RPMI8226 (cell line): ENCODE results near the gene GALNT5.
"Not testable (repeated sequence)": the region's sequence is repeated elsewhere in the genome, so short reads cannot be mapped to it uniquely, and the experiment has no call there.

Experiments
- DNase-seq: peaks from one replicate; pipeline ENCODE4 v3.0.0-alpha.2; 2015

GALNT5 gene, protein sequence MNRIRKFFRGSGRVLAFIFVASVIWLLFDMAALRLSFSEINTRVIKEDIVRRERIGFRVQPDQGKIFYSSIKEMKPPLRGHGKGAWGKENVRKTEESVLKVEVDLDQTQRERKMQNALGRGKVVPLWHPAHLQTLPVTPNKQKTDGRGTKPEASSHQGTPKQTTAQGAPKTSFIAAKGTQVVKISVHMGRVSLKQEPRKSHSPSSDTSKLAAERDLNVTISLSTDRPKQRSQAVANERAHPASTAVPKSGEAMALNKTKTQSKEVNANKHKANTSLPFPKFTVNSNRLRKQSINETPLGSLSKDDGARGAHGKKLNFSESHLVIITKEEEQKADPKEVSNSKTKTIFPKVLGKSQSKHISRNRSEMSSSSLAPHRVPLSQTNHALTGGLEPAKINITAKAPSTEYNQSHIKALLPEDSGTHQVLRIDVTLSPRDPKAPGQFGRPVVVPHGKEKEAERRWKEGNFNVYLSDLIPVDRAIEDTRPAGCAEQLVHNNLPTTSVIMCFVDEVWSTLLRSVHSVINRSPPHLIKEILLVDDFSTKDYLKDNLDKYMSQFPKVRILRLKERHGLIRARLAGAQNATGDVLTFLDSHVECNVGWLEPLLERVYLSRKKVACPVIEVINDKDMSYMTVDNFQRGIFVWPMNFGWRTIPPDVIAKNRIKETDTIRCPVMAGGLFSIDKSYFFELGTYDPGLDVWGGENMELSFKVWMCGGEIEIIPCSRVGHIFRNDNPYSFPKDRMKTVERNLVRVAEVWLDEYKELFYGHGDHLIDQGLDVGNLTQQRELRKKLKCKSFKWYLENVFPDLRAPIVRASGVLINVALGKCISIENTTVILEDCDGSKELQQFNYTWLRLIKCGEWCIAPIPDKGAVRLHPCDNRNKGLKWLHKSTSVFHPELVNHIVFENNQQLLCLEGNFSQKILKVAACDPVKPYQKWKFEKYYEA

DNA sequence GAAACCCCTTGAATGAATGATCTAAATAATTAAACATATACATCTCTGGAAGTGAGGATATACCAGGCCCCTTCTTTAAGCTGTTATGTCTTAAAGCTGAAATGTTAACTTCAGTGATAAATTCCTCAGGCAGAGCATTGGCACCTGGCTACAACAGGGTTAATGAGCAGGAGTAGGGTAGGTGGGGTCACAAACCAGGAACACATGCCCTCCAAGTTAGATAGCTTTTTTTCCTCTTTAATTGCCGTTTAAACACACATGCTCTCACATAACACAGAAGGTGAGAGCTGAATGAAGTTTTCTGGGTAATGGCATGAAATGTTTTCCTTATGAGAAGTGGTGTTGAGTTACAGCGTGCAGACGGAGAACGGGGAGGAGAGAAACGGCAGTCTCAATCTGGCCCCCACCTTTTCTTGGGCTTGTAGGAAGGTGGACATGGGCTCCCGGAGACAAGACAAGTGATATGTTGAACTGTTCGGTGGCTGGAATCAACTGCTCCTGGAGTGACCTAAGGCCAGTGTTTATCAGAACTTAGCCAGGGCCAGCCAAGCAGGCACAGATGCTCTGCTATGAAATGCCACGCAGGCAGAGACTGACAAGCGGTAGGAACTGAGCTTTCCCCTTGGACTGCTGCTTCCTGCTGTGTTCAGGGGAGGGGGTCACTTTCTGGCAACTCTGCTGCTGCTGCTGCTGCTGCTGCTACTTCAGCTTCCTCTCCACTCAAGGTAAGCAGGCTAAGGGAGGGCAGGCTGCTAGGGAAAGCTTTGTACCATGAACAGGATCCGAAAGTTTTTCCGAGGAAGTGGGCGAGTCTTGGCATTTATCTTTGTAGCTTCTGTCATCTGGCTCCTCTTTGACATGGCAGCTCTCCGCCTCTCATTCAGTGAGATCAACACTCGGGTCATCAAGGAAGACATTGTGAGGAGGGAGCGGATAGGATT, at the start of gene GALNT5:
GALNT5 (plus strand) TSS at position 394 of the 941 bp plus-strand sequence; CDS start at position 772, 378 bp downstream.
- DNase-seq: no peak

DNA sequence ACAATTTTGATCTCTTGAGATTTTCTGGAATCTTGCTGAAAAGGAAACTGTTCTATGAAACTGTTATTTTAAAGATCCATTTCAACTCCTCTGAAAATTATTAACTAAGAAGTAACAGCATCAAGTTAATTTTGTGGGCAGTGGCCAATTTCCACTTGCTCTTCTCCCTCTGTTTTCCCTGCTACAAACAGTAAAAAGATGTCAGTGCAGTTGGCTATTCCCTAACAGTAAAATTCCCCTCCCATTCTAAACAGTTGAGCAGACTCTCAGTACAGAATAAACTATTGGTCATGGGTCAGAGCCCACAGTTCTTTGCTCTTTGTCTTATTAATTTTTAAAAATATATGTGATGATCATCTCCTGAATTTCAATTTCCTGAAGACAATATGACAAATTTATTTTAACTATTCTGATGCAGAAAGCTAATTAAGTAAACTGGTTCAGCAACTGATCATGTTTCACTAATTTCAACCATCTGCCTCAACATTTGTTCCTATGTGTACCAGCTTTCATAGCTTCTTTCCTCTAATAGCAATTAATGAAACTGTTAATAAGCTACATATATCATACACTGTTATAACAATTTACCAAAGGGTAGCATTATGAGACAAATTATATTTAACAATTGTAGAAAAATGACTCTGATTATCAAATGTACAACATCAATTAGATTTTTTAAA, 41.1 kb upstream of the GALNT5 start:
- DNase-seq: no peak

DNA sequence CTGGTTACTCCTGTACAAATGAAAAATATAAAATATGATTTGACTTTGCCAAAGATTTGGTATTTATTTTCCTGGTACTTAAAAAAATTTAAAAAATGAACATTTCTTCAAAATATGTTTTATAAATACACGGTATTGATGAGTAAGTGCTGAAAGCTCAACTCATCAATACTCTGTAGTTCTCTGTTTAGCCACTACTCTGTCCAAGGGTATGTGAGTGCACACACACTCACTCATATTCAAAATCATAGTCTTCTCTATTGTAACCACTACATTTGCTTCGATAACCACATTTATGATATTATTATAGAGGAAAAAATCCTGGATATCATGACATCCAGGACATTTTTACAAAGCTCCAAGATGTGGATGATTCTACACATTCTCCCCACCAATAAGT, 40.1 kb upstream of the GALNT5 start:
- DNase-seq: no peak

DNA sequence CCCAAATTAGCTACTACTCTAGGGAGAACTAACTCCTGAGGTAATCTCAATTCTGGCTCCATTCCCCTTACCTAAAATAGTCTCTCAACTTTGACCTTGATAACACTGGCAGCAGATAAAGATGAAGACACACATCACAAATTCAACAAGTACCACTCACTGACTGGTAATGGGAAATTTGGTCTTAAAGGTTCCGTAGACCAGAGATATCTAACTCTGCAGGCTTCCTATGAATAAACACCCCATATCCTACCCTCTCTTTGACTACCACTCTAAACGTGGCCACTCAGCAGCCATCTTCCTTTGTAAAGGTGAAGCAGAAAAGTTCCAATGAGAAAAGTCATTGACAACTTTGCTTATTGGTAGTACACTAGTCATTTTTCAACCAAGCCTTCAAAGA, 38.6 kb upstream of the GALNT5 start:
- DNase-seq: no peak

DNA sequence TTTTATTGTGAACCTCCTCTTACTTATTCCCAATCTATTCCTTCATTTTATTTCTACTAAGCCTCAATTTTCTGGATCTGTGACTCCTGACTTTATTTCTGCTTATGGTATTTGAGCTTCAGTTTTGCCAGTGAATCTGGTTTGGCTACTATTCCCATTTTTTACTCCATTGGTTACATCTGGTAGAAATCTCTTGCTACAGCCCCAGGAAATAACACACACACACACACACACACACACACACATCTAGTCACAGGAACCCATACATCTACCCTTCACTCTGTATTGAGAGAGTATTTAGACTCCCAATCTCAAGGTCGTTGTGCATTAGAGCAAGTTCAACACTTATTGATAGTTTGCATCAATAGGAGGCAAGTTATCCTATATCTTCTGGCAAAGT, 37.0 kb upstream of the GALNT5 start:
- no peak for DNase-seq

DNA sequence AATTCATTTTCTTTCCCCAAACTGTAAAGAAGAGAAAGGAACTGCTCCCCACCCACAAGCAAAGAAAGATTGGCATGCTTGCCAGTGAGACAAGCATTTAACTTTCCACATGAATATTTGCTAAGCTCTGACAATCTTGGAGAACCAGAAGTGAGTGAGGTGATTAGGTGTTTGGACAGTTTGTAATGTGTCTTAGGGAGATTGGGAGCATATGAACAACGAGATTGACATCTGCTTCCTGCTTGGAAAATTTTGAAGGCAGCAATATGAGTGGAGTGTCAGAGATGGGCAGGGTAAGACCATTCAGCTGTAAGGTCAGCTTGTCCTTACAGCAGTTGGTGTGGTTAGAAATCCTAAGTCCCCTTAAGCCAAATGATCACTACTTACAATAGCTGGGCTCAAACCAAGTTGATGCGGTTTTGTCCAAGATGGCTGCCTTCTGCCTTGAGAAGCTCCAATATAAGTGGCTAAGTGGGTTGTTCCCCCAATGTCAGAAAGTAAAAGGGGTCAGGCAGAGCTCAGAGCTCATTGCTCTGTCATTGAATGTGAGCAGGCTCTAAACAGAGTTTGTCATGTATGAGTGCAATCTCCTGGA, 36.0 kb upstream of the GALNT5 start:
- no peak for DNase-seq

DNA sequence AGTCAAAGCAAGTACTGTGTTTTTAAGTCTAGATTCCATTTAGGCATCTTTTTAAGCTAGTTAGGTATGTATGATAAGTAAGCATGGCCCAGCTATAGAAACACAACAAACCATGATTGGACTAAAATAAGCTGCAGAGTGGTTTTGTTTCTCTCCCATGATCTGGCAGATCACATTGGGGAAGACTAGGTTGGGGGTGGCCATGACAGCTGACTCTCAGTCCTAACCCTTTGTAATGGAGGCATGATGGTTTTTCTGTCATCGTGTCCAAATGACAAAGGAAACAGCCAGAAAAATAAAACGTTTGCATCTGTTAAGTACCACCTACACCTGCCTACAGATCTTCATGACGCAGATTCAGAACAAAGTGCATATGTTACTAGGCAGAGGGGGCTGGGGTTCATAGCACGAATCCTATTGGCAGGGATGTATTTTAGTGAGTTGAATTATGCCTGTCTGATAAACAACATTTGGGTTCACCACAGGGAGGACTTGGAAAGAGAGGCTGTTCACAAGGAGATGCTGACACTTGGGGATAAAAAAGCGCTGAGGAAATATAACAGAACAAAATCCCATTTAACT, 33.8 kb upstream of the GALNT5 start:
- DNase-seq: no peak

DNA sequence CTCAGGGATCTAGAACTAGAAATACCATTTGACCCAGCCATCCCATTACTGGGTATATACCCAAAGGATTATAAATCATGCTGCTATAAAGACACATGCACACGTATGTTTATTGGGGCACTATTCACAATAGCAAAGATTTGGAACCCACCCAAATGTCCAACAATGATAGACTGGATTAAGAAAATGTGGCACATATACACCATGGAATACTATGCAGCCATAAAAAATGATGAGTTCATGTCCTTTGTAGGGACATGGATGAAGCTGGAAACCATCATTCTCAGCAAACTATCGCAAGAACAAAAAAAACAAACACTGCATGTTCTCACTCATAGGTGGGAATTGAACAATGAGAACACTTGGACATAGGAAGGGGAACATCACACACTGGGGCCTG, 33.1 kb upstream of the GALNT5 start:
- DNase-seq: not testable (repeated sequence)

DNA sequence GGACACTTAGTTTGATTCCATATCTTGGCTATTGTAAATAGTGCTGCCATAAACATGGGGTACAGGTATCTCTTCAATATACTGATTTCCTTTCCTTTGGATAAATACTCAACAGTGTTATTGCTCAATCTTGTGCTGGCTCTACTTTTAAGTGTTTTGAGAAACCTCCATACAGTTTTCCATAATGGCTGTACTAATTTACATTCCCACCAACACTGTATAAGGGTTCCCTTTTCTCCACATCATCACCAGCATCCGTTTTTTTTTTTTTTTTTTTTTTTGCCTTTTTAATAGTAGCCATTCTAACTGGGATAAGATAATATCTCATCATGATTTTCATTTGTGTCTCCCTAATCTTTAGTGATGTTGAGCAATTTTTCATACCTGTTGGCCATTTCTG, 29.9 kb upstream of the GALNT5 start:
- no peak for DNase-seq

DNA sequence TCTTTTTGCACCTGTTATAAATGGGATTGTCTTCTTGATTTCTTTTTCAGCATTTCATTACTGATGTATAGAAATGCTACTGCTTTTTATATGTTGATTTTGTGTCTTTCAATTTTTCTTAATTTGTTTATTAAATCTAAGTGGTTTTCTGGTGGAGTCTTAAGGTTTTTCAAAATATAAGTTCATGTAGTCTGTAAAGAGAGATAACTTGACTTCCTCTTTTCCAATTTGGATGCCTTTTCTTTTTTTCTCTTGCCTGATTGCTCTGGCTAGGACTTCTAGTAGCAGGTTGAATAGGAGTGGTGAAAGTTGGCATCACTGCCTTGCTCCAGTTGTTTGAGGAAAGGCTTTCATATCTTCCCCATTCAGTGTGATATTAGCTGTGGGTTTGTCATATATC, 28.6 kb upstream of the GALNT5 start:
- DNase-seq: no peak

DNA sequence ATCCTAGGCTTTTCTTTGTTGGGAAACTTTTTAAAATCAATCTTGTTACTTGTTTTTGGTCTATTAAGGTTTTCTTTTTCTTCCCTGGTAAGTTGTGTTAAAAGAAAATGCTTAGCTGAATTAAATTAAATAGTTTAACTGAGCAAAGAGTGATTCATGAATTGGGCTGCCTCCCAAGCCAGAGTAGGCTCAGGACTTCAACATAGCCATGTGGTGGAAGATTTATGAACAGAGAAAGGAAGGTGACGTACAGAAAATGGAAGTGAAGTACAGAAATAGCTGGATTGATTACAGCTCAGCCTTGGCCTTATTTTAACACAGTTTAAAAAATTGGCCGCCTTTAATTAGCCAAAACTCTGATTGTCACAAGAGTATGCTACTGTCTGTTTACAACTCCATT, 27.9 kb upstream of the GALNT5 start:
- no peak for DNase-seq

DNA sequence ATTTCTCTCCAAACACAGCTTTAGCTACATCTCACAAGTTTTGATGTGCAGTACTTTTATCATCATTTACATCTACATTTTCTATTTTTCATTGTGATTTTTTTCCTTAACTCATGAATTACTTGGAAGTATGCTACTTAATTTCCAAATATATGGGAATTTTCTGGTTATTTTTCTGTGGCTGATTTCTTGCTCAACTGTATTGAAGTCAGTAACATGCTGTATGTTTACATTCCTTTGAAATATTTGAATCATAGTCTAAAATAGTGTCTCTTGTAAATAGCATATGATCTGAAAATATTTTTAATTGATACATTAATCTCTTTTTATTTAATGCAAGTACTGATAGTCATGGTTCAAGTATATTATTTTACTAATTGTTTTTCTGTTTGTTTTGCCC, 26.0 kb upstream of the GALNT5 start:
- no peak for DNase-seq

DNA sequence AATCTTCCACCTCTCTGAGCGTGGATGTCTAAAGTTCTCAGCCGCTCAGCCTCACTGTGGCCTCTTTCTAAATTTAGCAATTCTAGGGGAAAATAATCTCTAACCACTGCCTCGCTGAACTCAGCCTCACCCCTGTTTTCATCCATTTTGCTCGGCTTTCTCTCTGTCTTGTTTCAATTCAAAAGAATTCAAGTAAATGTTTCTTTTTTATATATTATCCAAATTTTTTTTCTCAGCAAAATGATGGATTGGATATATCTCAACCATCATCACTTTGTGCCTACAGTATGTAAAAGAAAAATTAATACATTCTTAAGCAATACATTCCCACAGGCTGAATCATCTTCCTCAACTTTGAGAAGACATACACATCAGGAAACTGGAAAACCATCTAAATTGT, 24.0 kb upstream of the GALNT5 start:
- no peak for DNase-seq

DNA sequence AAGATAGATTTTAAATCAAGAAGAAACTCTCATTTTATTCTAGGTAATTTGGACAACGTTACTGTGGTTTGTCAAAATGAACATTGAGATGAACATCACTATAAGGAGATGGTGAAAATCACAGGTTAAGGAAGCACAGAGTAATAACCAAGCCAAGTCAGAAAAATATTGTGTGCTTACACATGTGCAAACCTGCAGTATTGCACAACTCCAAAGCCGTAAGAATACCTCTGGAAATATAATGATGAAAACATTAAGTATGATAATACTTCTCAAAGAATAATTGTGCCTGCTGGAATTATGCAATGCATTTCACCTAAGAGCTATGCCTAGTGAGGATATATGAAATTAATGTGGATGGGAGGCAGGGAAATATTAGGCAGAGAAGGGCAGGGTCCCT, 21.1 kb upstream of the GALNT5 start:
- no peak for DNase-seq

DNA sequence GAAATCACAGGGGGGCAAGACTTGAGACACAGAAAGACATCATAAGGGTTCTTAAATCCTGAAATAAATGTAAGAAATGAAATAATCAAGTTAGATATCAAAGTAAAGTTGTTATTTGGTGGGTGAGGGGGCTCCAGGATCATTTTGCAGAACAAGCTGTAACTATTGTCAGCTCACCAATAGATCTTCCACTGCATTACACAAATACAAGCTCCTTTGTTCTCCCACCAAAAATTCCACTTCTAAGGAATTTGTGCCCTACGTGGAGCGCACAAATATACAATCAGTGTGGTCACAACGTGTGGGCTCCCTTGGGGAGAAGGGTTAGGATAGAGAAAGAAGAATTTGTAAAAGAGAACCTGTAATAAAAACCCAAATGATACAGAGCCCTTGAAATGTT, 19.2 kb upstream of the GALNT5 start:
- DNase-seq: no peak

DNA sequence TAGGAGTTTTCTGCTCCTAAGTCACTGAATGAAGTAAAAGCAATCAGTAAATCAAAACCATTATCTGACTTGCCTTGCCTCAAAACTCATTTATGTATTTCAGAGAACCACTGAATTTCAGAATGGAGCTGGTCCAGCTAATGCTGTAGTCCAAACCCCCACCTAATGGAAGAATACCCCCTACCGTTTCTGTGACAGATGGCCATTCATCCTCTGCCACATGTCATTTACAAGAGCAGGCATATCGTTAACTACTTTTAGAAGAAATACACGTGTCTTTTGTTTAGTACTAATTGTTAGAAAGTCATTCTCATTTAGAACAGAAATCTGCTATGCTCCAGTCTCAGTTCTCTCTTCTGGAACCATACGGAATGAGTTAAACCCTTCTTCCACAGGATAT, 12.8 kb upstream of the GALNT5 start:
- DNase-seq: no peak

DNA sequence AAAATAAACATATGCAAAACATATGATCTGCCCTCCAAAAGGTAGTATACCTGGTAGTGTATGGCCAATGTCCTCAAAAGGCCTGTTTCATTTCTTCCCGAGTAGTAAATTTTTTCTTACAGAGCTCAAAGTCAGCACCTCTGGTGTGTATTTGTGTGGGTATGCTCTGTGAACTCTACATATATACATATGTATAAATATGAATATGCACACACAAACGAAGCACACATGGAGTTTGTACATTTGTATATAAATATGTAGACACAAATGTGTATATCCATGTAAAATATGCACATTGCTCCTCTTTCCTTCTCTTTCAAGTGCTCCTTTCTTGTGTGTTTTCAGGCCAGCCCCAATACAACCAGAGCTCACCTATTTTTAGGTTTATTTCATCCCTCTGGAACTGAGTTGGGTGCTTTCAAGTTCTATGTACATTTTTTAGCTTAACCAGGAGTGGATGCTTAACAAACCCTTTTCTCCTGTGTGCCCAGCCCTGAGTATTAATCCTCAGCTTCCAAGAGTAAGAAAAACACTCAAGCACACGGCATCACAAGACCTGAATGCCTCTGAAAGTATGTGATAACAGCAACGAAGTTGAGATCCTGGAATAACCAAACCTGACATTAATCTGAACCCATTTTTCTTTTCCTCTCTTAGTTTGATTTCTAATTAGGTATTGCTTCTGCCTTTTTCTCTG, 12.2 kb upstream of the GALNT5 start:
- DNase-seq: no peak

DNA sequence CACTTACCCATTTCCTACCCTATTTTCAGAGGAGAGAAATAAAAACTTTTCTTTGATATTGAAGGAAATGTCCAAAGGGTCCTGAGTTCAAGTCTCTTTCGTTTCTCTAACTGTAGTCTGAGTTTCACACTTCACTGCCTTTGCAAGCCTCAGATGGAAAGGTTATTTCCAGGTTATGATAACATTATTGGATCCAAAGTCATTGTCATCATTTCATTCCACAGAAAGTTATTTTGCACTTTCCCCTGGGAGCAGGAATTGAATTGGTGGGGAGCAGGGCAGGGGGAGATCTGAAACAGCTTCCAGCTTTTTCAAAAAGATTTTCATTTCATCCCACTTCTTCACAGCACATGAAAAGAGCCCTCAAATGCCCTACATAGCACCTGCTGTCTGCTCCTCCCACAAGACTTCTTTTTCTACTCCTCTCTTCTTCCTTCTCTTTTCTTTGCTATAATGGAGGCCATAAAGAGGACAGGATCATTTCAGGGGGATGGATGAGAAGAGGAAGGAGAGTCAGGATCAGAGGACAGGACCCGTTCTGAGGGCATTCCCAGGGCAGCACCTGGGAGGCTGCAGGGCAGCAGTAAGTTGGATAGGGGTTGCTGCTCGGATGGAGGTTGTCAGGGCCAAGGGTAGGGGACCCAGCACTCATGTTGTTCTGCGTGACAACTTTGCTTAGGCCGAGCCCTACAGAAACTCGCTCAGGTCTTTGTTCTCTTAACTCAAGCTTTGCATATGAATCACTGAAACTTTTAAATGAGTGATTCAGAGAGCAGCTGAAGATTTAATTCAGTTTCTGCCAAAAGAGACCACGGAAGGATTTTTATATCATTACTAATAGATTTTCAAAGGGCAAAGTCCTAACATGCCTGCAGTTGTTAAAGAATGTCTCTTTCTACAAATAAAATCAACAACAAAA, 11.4 kb upstream of the GALNT5 start:
- no peak for DNase-seq

DNA sequence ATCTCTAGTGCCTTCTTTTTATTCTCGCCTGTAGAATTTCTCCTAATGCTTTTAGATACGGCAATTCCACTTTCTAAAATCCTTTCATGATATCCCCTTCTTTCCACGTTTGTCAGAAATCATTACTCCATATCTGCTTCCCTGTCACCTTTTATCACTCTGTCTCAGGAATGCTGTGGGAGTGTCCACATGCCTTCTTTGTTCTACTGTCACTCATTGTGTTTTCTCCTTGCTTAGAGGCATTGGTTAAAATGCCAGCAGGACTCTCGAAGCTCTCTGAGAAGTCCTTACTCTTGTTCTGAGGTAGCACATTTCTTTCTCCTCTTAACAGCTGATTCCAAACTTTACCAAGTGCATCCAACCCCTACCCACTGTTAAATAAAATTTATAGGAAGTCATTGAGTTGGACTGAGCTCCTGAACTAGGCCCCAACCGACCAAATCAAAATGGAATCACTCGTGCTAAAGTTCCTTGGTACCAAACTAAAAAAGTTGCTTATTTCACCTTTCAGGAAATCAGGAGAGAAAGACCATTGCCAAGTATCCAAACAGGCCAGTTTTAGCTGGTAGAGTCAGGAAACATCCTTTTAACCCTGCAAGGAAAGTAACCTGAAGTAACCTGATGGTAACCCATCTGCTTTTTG, 10.6 kb upstream of the GALNT5 start:
- DNase-seq: no peak
